Measurements from ENCODE around the gene KRTAP4-7.

Gene KRTAP4-7

DNA sequence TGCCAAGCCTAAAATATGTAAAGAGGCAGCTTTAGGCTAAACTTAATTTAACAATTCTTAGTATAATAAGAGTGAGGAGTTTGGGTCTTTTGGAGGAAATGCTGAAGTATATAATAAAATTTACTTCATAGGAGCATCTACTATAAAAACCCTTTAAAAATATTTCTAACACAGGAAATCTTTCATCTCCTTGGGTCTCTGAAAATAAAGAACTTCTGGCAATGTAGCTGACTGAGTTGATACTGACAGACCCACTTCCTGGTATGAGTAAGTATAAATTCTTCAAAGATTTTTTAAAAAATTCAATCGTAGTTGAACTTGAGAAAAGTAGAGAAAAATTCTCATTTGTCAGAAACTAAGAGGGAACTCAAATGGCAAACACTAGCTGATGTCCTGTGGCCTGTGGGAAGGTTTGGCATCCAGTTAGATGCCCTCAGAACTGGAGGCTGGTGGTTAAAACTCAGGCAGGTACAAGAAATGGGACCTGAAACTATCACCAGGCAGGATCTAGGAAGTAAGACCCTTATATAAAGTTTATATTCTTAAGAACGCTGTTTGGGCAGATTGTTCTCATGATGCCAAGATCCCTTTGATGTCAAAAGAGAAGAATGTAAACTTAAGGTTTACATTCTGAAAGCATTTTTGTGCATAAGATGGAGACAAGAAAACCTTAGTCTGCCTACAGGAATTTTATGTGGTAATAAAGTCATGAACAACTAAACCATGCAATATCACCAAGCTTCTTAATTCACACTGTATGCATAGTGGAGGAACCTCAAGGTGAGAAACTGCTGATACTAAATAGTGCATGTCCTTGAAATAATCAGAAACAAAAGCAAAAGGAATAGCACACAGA, 50.2 kb downstream of the KRTAP4-7 start:
- H3K4me3 ChIP-seq (ENCODE audit: control insufficient read depth, low read depth, low read length) = no peak overlapping the region
- DNase-seq (ENCODE audit: low read depth) = no peak
- TF ChIP-seq, protein P1, sequence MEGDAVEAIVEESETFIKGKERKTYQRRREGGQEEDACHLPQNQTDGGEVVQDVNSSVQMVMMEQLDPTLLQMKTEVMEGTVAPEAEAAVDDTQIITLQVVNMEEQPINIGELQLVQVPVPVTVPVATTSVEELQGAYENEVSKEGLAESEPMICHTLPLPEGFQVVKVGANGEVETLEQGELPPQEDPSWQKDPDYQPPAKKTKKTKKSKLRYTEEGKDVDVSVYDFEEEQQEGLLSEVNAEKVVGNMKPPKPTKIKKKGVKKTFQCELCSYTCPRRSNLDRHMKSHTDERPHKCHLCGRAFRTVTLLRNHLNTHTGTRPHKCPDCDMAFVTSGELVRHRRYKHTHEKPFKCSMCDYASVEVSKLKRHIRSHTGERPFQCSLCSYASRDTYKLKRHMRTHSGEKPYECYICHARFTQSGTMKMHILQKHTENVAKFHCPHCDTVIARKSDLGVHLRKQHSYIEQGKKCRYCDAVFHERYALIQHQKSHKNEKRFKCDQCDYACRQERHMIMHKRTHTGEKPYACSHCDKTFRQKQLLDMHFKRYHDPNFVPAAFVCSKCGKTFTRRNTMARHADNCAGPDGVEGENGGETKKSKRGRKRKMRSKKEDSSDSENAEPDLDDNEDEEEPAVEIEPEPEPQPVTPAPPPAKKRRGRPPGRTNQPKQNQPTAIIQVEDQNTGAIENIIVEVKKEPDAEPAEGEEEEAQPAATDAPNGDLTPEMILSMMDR (IDR thresholded peaks at IDR 0.05; ENCODE audit: control insufficient read depth, insufficient read depth, low read depth, low read length, missing control alignments) = no peak
